Transverse colon (tissue), 4 donors: ENCODE measurements around the gene DRD4.

Source experiments
- POLR2A ChIP-seq: fragments of 450-650 bp; IDR thresholded peaks from one replicate; pipeline ENCODE4 v1.6.1; 2016; ENCODE audit warnings: antibody characterized with exemption, mild to moderate bottlenecking, moderate library complexity
- POLR2AphosphoS5 ChIP-seq, 3 donors: sonication (generic); formaldehyde crosslinking; IDR thresholded peaks; one replicate each; pipeline ENCODE4 v1.6.1; 2016; ENCODE audit warnings: antibody characterized with exemption in 3 of 3
- TF ChIP-seq, protein P1 (sequence below), 5 experiments: fragments of 200-600 bp in 3 of 5; fragments of 450-650 bp in 2 of 5; sonication (generic) in 3 of 5; IDR thresholded peaks; 1 replicate in 2 of 5; 2 replicates in 3 of 5; pipeline ENCODE4 v1.5.1; 2016 to 2017; ENCODE audit warnings: antibody characterized with exemption in 5 of 5, inconsistent platforms in 3 of 5, mild to moderate bottlenecking in 2 of 5, moderate library complexity in 1 of 5

DNA sequence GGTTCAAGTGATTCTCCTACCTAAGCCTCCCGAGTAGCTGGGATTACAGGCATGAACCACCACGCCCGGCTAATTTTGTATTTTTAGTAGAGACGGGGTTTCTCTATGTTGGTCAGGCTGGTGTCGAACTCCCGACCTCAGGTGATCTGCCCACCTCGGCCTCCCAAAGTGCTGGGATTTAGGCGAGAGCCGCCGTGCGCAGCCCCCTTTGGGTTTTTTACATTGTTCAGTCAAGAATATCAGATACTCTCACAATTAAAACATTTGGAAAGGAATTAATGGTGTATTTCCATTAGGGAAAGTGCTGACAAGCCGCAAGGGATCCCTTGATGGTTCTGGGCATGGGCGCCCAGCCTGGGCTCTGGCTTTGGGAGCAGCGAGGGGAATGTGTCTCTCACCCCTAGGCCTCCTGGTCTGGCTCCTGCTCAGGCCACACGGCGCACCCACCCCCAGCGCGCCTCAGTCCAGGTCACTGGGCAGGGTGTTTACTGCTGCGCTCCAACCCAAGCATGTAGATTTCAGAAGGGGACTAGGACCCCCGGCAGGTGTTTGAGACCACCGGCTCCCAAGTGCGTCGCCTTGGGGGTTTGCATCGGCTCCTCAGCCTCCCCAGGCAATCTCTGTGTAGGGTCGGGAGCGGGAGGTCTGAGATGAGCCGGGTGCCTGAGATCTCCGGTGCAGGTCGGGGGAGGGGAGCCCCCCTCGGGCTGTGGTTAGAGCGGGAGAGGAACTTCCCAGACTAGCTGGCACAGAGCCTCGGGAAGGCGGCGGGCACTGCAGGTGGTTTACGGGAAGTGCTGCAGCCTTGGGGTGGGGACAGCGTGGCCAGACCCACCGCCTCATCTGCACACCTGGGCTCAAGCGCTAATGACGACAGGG is 20.5 kb upstream of the DRD4 start:
- no peak for TF ChIP-seq POLR2A
- TF ChIP-seq, protein P1, sequence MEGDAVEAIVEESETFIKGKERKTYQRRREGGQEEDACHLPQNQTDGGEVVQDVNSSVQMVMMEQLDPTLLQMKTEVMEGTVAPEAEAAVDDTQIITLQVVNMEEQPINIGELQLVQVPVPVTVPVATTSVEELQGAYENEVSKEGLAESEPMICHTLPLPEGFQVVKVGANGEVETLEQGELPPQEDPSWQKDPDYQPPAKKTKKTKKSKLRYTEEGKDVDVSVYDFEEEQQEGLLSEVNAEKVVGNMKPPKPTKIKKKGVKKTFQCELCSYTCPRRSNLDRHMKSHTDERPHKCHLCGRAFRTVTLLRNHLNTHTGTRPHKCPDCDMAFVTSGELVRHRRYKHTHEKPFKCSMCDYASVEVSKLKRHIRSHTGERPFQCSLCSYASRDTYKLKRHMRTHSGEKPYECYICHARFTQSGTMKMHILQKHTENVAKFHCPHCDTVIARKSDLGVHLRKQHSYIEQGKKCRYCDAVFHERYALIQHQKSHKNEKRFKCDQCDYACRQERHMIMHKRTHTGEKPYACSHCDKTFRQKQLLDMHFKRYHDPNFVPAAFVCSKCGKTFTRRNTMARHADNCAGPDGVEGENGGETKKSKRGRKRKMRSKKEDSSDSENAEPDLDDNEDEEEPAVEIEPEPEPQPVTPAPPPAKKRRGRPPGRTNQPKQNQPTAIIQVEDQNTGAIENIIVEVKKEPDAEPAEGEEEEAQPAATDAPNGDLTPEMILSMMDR (IDR thresholded peaks at IDR 0.05), result no peak
- TF ChIP-seq POLR2AphosphoS5 (IDR thresholded peaks at IDR 0.05), result peak in 1 of 3 donors; percentile 0
